GM12873 (cell line): ENCODE data around the gene ITSN1.

Experiments used
- CTCF ChIP-seq: IDR thresholded peaks from 2 replicates; pipeline ENCODE4 v1.5.1; 2012; ENCODE audit warnings: low read depth, mild to moderate bottlenecking, moderate library complexity, low read length, control low read depth; ENCODE audit not compliant: insufficient read depth; ENCODE audit errors: missing control alignments

ITSN1 gene

GRCh38 chr21:33663241-33663640 is 20.9 kb downstream of the ITSN1 start:
- no peak for TF ChIP-seq CTCF

GRCh38 chr21:33664135-33664534 is 21.8 kb downstream of the ITSN1 start:
- no peak for TF ChIP-seq CTCF

- TF ChIP-seq CTCF: no peak
Measured at GRCh38 chr21:33666153-33666552, 23.9 kb downstream of the ITSN1 start.

- no peak for TF ChIP-seq CTCF
Measured at GRCh38 chr21:33667636-33668035, 25.3 kb downstream of the ITSN1 start.

- no peak for TF ChIP-seq CTCF
Measured at GRCh38 chr21:33668180-33668579, 25.9 kb downstream of the ITSN1 start.

- TF ChIP-seq CTCF: no peak
Measured at GRCh38 chr21:33668620-33669019, 26.3 kb downstream of the ITSN1 start.

- TF ChIP-seq CTCF: no peak
Measured at GRCh38 chr21:33670076-33670978, 28.0 kb downstream of the ITSN1 start.
